WERI-Rb-1 (cell line): ENCODE results near the gene RNF40.
"Not testable (repeated sequence)": the region's sequence is repeated elsewhere in the genome, so short reads cannot be mapped to it uniquely, and the experiment has no call there.

Experiments
- DNase-seq: peaks from one replicate; pipeline ENCODE4 v3.0.0-alpha.2; 2020
- H3K27ac ChIP-seq: fragments of 250-450 bp; sonication (Bioruptor Pico); 2 replicates; pipeline ENCODE4 v1.5.1; 2020; ENCODE audit warnings: mild to moderate bottlenecking, moderate library complexity
- H3K27me3 ChIP-seq: fragments of 250-450 bp; sonication (Bioruptor Pico); 2 replicates; pipeline ENCODE4 v1.5.1; 2021; ENCODE audit warnings: mild to moderate bottlenecking, low read depth, moderate library complexity; ENCODE audit not compliant: insufficient read depth, severe bottlenecking
- H3K36me3 ChIP-seq: fragments of 250-450 bp; sonication (Bioruptor Pico); 2 replicates; pipeline ENCODE4 v1.5.1; 2020; ENCODE audit warnings: mild to moderate bottlenecking, moderate library complexity
- H3K4me3 ChIP-seq: 2 replicates; pipeline ENCODE4 v1.5.1; 2011; ENCODE audit warnings: low read depth, mild to moderate bottlenecking, control low read depth, low read length
- H3K9me3 ChIP-seq: fragments of 250-450 bp; sonication (Bioruptor Pico); 2 replicates; pipeline ENCODE4 v1.5.1; 2021; ENCODE audit warnings: mild to moderate bottlenecking, moderate library complexity; ENCODE audit not compliant: severe bottlenecking
- CTCF ChIP-seq: IDR thresholded peaks from 2 replicates; pipeline ENCODE4 v1.5.1; 2011; ENCODE audit warnings: low read depth, mild to moderate bottlenecking, control low read depth, inconsistent platforms, low read length

RNF40 gene

GRCh38 chr16:30816769-30817168 lies 54.6 kb downstream of the RNF40 start:
- H3K9me3 ChIP-seq: peaks cover under 1% of the 10 kb centered on the region
- no peaks in the 10 kb centered on the region for H3K36me3 ChIP-seq
- no peak for DNase-seq
- no peak overlapping the region for H3K27ac ChIP-seq
- H3K27me3 ChIP-seq: no peaks in the 10 kb centered on the region
- no peak for TF ChIP-seq CTCF
- H3K4me3 ChIP-seq: no peak overlapping the region

GRCh38 chr16:30820952-30821421 lies 58.9 kb downstream of the RNF40 start:
- H3K9me3 ChIP-seq: peaks cover 5% of the 10 kb centered on the region
- no peak overlapping the region for H3K27ac ChIP-seq
- TF ChIP-seq CTCF: no peak
- H3K27me3 ChIP-seq: no peaks in the 10 kb centered on the region
- no peak overlapping the region for H3K4me3 ChIP-seq
- H3K36me3 ChIP-seq: no peaks in the 10 kb centered on the region
- DNase-seq: no peak

- not testable (repeated sequence) for H3K27ac ChIP-seq, H3K36me3 ChIP-seq, H3K27me3 ChIP-seq, DNase-seq, H3K9me3 ChIP-seq, H3K4me3 ChIP-seq
Observed at GRCh38 chr16:30821441-30821840, 59.3 kb downstream of the RNF40 start.

- peaks cover 5% of the 10 kb centered on the region for H3K9me3 ChIP-seq
- H3K36me3 ChIP-seq: no peaks in the 10 kb centered on the region
- H3K27me3 ChIP-seq: no peaks in the 10 kb centered on the region
- DNase-seq: no peak
- TF ChIP-seq CTCF: no peak
- no peak overlapping the region for H3K4me3 ChIP-seq
- H3K27ac ChIP-seq: no peak overlapping the region
Observed at GRCh38 chr16:30821891-30822290, 59.8 kb downstream of the RNF40 start.
